CD4-positive, alpha-beta T cell (primary cell): ENCODE data around the gene HTRA1. TPM values are rescaled to one million over a fixed set of nuclear protein-coding genes. Genes with fewer than 3 reads are reported as not detected.
A peak's percentile ranks its signal among the peaks of the same experiment; 100 is the strongest.

Experiments used
- ATAC-seq: fragments of 200-7000 bp; cut with Tn5 transposase; one replicate; pipeline ENCODE4 v1.10.0; 2022; ENCODE audit warnings: mild to moderate bottlenecking; ENCODE audit not compliant: poor library complexity
- CTCF ChIA-PET: fragments of 350-600 bp; sonication (Branson Sonifier 250); formaldehyde crosslinking; loops from one replicate; lab custom pipeline; 2021; ENCODE audit warnings: antibody characterized with exemption, inconsistent platforms; lab: Charles Lee
- POLR2A ChIA-PET: fragments of 350-600 bp; sonication (Branson Sonifier 250); formaldehyde crosslinking; loops from one replicate; lab custom pipeline; 2021; ENCODE audit warnings: antibody characterized with exemption, inconsistent platforms; lab: Charles Lee
- DNase-seq, 14 experiments: peaks; one replicate each; pipeline ENCODE4 v3.0.0-alpha.2; 2013 to 2020; ENCODE audit warnings: mixed read lengths in 2 of 14
- H3K27ac ChIP-seq, 2 donors: one replicate each; pipeline versions ENCODE4 v1.5.1 to v1.7.0; 2013; ENCODE audit warnings: low read length in 2 of 2, low read depth in 1 of 2, mild to moderate bottlenecking in 1 of 2
- H3K27me3 ChIP-seq, 2 experiments: 1 replicate in 1 of 2; 2 replicates in 1 of 2; pipeline versions ENCODE4 v1.6.1 to v1.7.0; 2013; ENCODE audit warnings: low read length in 2 of 2, control low read depth in 1 of 2, mild to moderate bottlenecking in 1 of 2, moderate library complexity in 1 of 2; ENCODE audit not compliant: insufficient read depth in 2 of 2, control insufficient read depth in 1 of 2
- H3K36me3 ChIP-seq: one replicate; pipeline ENCODE4 v1.6.1; 2013; ENCODE audit warnings: low read length, control low read depth; ENCODE audit not compliant: insufficient read depth
- H3K4me1 ChIP-seq: one replicate; pipeline ENCODE4 v1.6.1; 2013; ENCODE audit warnings: low read length, control low read depth; ENCODE audit not compliant: insufficient read depth
- H3K4me3 ChIP-seq: one replicate; pipeline ENCODE4 v1.5.1; 2013; ENCODE audit warnings: mild to moderate bottlenecking, low read length, moderate library complexity
- H3K9me3 ChIP-seq, 2 experiments: 1 replicate in 1 of 2; 2 replicates in 1 of 2; pipeline versions ENCODE4 v1.6.1 to v1.7.0; 2013; ENCODE audit warnings: low read length in 2 of 2, mild to moderate bottlenecking in 2 of 2, control low read depth in 1 of 2, moderate library complexity in 1 of 2; ENCODE audit not compliant: control insufficient read depth in 1 of 2, insufficient read depth in 1 of 2
- H3K27ac Mint-ChIP-seq: one replicate; pipeline ENCODE4 v1.8.0; 2020; ENCODE audit warnings: mixed read lengths
- H3K27me3 Mint-ChIP-seq: one replicate; pipeline ENCODE4 v1.8.0; 2021; ENCODE audit warnings: mixed read lengths
- H3K36me3 Mint-ChIP-seq: one replicate; pipeline ENCODE4 v1.8.0; 2021; ENCODE audit warnings: low read depth, mixed read lengths
- H3K4me1 Mint-ChIP-seq: one replicate; pipeline ENCODE4 v1.8.0; 2021; ENCODE audit warnings: low read depth, mixed read lengths
- H3K4me3 Mint-ChIP-seq: one replicate; pipeline ENCODE4 v1.8.0; 2020; ENCODE audit warnings: mild to moderate bottlenecking, mixed read lengths
- H3K9me3 Mint-ChIP-seq: one replicate; pipeline ENCODE4 v1.8.0; 2020; ENCODE audit warnings: mixed read lengths
- intact Hi-C, 2 experiments: fragments of 100-400 bp; cut with DNase I in 1 of 2; cut with micrococcal nuclease in 1 of 2; formaldehyde crosslinking; loops; one replicate each; pipeline versions ENCODE4 v1.15.1 to v1.9.0; 2023 to 2025; cut with DNase I, micrococcal nuclease
- total RNA-seq, 174 experiments: library from RNA in 2 of 174; stranded (reverse) in 2 of 174; gene quantifications; one replicate each; pipeline ENCODE4 v1.2.3 and lab custom pipeline; 2021 to 2026
- TF ChIP-seq, protein P1 (sequence below): fragments of 200-600 bp; IDR thresholded peaks from one replicate; pipeline ENCODE4 v1.8.0; 2022; ENCODE audit warnings: antibody characterized with exemption, mild to moderate bottlenecking

Gene HTRA1
- total RNA-seq, 2 experiments from 2014 or later: not detected

DNA sequence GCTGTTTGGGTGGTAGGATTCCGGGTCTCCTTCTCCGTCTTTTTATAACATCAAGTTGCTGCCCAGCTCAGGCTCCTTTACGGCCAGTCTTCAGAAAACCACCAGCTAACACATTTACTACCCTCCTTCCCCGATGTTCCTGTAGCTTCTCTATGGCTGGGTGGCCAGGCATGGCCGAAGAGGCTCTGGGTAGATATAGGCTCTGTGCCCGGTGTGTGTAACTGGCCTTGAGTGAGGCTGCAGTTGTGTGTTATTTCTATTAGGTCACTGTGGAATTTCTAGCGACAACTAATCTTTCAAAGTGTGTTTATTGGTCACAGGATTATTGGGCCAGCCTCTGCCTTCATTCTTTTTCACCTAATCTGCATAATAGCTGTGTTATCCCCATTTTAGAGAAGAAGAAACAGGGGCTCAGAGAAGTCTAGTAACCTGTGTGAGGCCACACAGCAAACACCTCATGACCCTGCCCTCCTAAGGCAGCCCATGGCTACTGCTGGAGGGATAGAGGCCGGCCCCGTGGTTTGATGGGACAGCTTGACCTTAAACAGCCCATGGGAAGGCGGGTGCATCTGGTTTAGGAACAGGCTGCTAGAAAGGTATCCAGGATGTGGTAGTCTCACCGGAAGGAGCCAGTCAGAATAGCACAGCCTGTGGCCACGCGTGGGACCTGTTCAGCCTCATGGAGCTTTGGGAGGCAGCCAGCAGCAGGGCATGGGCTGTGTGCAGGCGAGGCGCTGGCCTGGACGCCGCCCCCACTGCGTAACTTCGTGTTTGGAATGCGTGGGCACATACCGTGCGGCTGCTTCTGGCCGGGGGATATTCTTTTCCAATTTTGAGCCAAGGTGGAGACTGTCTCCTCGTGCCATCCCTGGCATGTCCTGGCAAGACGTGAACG lies 29.7 kb downstream of the HTRA1 start:
- CTCF ChIA-PET: no interaction called here
- no peaks in the 10 kb centered on the region for H3K36me3 ChIP-seq
- no peaks in the 10 kb centered on the region for H3K27me3 ChIP-seq
- intact Hi-C loops: no loop called here
- ATAC-seq (peak; percentile 78), DNase-seq (peak in 7 of 14 experiments; percentile 3 to 67 (median 38))
- POLR2A ChIA-PET: no interaction called here
- Mint-ChIP-seq H3K36me3 (no peaks in the 10 kb centered on the region), H3K4me1 (peaks cover 12% of the 10 kb centered on the region), H3K27ac (no peak overlapping the region), H3K9me3 (no peaks in the 10 kb centered on the region), H3K4me3 (no peak overlapping the region), H3K27me3 (peaks cover 7% of the 10 kb centered on the region)
- H3K4me1 ChIP-seq: peaks cover 25% of the 10 kb centered on the region
- no peak overlapping the region for H3K27ac ChIP-seq
- TF ChIP-seq, protein P1, sequence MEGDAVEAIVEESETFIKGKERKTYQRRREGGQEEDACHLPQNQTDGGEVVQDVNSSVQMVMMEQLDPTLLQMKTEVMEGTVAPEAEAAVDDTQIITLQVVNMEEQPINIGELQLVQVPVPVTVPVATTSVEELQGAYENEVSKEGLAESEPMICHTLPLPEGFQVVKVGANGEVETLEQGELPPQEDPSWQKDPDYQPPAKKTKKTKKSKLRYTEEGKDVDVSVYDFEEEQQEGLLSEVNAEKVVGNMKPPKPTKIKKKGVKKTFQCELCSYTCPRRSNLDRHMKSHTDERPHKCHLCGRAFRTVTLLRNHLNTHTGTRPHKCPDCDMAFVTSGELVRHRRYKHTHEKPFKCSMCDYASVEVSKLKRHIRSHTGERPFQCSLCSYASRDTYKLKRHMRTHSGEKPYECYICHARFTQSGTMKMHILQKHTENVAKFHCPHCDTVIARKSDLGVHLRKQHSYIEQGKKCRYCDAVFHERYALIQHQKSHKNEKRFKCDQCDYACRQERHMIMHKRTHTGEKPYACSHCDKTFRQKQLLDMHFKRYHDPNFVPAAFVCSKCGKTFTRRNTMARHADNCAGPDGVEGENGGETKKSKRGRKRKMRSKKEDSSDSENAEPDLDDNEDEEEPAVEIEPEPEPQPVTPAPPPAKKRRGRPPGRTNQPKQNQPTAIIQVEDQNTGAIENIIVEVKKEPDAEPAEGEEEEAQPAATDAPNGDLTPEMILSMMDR: no peak
- H3K4me3 ChIP-seq: no peak overlapping the region
- no peaks in the 10 kb centered on the region for H3K9me3 ChIP-seq

DNA sequence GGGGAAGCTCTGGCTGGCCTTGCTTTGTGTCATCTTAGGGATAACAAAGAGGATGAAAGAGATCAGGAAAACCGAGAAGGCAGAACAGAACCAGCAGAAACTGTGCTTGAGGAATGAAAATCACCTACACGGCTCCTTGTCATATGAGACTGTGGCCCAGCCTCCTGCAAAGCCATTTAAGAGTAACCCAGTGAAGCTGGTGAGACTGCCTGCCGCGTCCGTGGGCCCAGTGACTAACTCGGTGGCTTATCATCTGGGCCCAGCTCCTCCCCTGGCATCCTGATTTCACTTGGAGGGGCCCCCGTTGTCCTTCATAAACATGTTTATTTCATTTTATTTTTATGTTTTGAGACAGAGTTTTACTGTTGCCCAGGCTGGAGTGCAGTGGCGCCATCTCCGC lies 30.7 kb downstream of the HTRA1 start:
- ChIA-PET POLR2A (no interaction called here), CTCF (no interaction called here)
- peaks cover 7% of the 10 kb centered on the region for H3K27me3 Mint-ChIP-seq
- ATAC-seq: no peak
- no peaks in the 10 kb centered on the region for H3K36me3 Mint-ChIP-seq
- peak in 1 of 14 experiments; percentile 15 for DNase-seq
- Histone ChIP-seq H3K4me3 (no peak overlapping the region), H3K27me3 (no peaks in the 10 kb centered on the region), H3K4me1 (peaks cover 32% of the 10 kb centered on the region), H3K9me3 (no peaks in the 10 kb centered on the region), H3K27ac (no peak overlapping the region), H3K36me3 (no peaks in the 10 kb centered on the region)
- H3K27ac Mint-ChIP-seq: no peak overlapping the region
- intact Hi-C loops: no loop called here
- H3K4me1 Mint-ChIP-seq: peaks cover 19% of the 10 kb centered on the region
- no peak overlapping the region for H3K4me3 Mint-ChIP-seq
- TF ChIP-seq, protein P1: no peak
- no peaks in the 10 kb centered on the region for H3K9me3 Mint-ChIP-seq

GRCh38 chr10:122492999-122493481 lies 31.7 kb downstream of the HTRA1 start:
- Histone ChIP-seq H3K36me3 (no peaks in the 10 kb centered on the region), H3K27me3 (no peaks in the 10 kb centered on the region), H3K27ac (no peak overlapping the region), H3K4me1 (peaks cover 32% of the 10 kb centered on the region), H3K4me3 (no peak overlapping the region), H3K9me3 (no peaks in the 10 kb centered on the region)
- Mint-ChIP-seq H3K4me1 (peaks cover 19% of the 10 kb centered on the region), H3K27me3 (peaks cover 7% of the 10 kb centered on the region), H3K9me3 (no peaks in the 10 kb centered on the region), H3K27ac (no peak overlapping the region), H3K36me3 (no peaks in the 10 kb centered on the region), H3K4me3 (no peak overlapping the region)
- intact Hi-C loops: no loop called here
- CTCF ChIA-PET: interaction anchor here (1.0 kb wide), 1 partner anchor 194 kb away, joined by 3 read pairs; no protein-coding TSS in a partner anchor
- DNase-seq (no peak), ATAC-seq (no peak)
- TF ChIP-seq, protein P1: no peak
- POLR2A ChIA-PET: no interaction called here
